EH (cell line): ENCODE measurements around the gene SIAH3.
"Not testable (repeated sequence)": the region's sequence is repeated elsewhere in the genome, so short reads cannot be mapped to it uniquely, and the experiment has no call there.

Experiments
- DNase-seq: peaks from one replicate; pipeline ENCODE4 v3.0.0-alpha.2; 2015; ENCODE audit warnings: low read depth

SIAH3 gene

GRCh38 chr13:45782327-45783045, 69.1 kb downstream of the SIAH3 start:
- no peak for DNase-seq

- DNase-seq: peak; percentile 21
Observed at GRCh38 chr13:45781553-45782326, 69.8 kb downstream of the SIAH3 start.

GRCh38 chr13:45779901-45780300, 71.7 kb downstream of the SIAH3 start:
- no peak for DNase-seq

- DNase-seq: no peak
Observed at GRCh38 chr13:45778882-45779281, 72.7 kb downstream of the SIAH3 start.

GRCh38 chr13:45776748-45777147, 74.8 kb downstream of the SIAH3 start:
- DNase-seq: no peak

- no peak for DNase-seq
Observed at GRCh38 chr13:45775401-45775963, 76.1 kb downstream of the SIAH3 start.

GRCh38 chr13:45773944-45774343, 77.6 kb downstream of the SIAH3 start:
- peak; percentile 5 for DNase-seq

GRCh38 chr13:45773236-45773635, 78.3 kb downstream of the SIAH3 start:
- DNase-seq: peak; percentile 68

- DNase-seq: no peak
Observed at GRCh38 chr13:45770886-45771285, 80.7 kb downstream of the SIAH3 start.

GRCh38 chr13:45768656-45769479, 82.7 kb downstream of the SIAH3 start:
- peak; percentile 11 for DNase-seq

- DNase-seq: no peak
Observed at GRCh38 chr13:45765464-45765863, 86.1 kb downstream of the SIAH3 start.

GRCh38 chr13:45763419-45763818, 88.1 kb downstream of the SIAH3 start:
- DNase-seq: no peak

- DNase-seq: not testable (repeated sequence)
Observed at GRCh38 chr13:45757589-45757988, 94.0 kb downstream of the SIAH3 start.

GRCh38 chr13:45756498-45756897, 95.1 kb downstream of the SIAH3 start:
- DNase-seq: not testable (repeated sequence)

- DNase-seq: no peak
Observed at GRCh38 chr13:45752510-45752909, 99.0 kb downstream of the SIAH3 start.

GRCh38 chr13:45751885-45752284, 99.7 kb downstream of the SIAH3 start:
- no peak for DNase-seq

- DNase-seq: no peak
Observed at GRCh38 chr13:45750566-45750965, 101.0 kb downstream of the SIAH3 start.

- DNase-seq: no peak
Observed at GRCh38 chr13:45748941-45749759, 102.4 kb downstream of the SIAH3 start.

GRCh38 chr13:45747071-45747470, 104.5 kb downstream of the SIAH3 start:
- no peak for DNase-seq

- DNase-seq: no peak
Observed at GRCh38 chr13:45744979-45745378, 106.6 kb downstream of the SIAH3 start.

GRCh38 chr13:45742985-45743384, 108.6 kb downstream of the SIAH3 start:
- no peak for DNase-seq
